Measurements from ENCODE around the gene LRP6. TPM values are rescaled to one million over a fixed set of nuclear protein-coding genes. Genes with fewer than 3 reads are reported as not detected.

Gene LRP6
- total and polyA plus RNA-seq, 2 of the 13 experiments (the other 11 are each of a cell fraction or from before 2014, with no cell fraction given): 33.8 to 42.0 TPM

DNA sequence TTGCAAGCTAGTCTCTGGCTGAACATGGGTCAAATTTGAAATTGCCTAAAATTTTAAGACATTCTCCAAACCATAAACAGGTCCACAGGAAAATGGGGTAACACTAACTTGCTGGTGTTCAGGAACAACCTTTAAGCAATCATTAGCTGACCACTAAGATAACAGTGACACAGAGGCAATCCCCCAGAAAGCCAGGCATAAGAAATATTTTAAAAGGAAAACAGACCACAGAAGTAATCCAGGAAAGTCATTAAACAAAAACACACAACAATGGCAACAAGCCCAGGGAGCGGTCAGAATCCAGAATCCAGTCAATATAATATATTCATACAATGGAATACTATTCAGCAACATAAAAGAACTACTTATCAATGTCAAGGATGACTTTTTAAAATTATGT, 59.1 kb downstream of the LRP6 start:
- H4K20me1 ChIP-seq (ENCODE audit: insufficient read depth, low read length): no peaks in the 10 kb centered on the region
- H3K9me3 ChIP-seq (ENCODE audit: low read length): no peaks in the 10 kb centered on the region
- TF ChIP-seq BCL6 (CRISPR knock-in tag; IDR thresholded peaks at IDR 0.05): 0 out of 2 replicates have a peak, but pooled peaks have one; percentile 14
- TF ChIP-seq ZNF317 (CRISPR knock-in tag; IDR thresholded peaks at IDR 0.05): no peak
- ChIA-PET CTCF (ENCODE audit: low intra/inter-chr PET ratio, low total read pairs) (no interaction called here), POLR2A (no interaction called here)
- no peak overlapping the region for H3K4me2 ChIP-seq (ENCODE audit: low read depth, low read length)
- no TSS peak for BruUV-seq (replicated peaks)
- H3K4me3 ChIP-seq (replicated peaks in 1 of 3; ENCODE audit: insufficient read depth in 1 of 3, low read depth in 2 of 3, low read length in 3 of 3): no peak overlapping the region
- FAIRE-seq (no peak), ATAC-seq (no peak), DNase-seq (ENCODE audit: low spot score) (no peak)
- no peak overlapping the region for H3K27ac ChIP-seq (ENCODE audit: extremely low read length, insufficient read depth, low read length)
- H3K4me1 ChIP-seq (ENCODE audit: insufficient read depth, low read length): peaks cover 44% of the 10 kb centered on the region
- H3K36me3 ChIP-seq (replicated peaks in 1 of 2; ENCODE audit: control insufficient read depth in 1 of 2, insufficient read depth in 2 of 2, low read length in 2 of 2): peaks cover under 1 to 1% of the 10 kb centered on the region in 2 experiments; a peak in 1 of 5 replicates
- no peak overlapping the region for H3K9ac ChIP-seq (ENCODE audit: insufficient read depth, low read depth, low read length)
- no peak overlapping the region for H2AFZ ChIP-seq (ENCODE audit: low read length)
- intact Hi-C loops (cut with micrococcal nuclease; ENCODE audit: unreplicated experiment) (no loop called here), in situ Hi-C loops (cut with HindIII; ENCODE audit: extremely low pct_ligation_motif_present, low pct_unique_long_range_greater_than_20kb) (no loop called here)
- 87% methylated on average over 1 of the region's 1 CpG for WGBS (ENCODE audit: low lambda C conversion rate)
- peaks cover 83% of the 10 kb centered on the region for H3K79me2 ChIP-seq (ENCODE audit: insufficient read depth, low read length)
- H3K27me3 ChIP-seq (ENCODE audit: control insufficient read depth in 1 of 2, insufficient read depth in 2 of 2, low read length in 2 of 2): no peaks in the 10 kb centered on the region

DNA sequence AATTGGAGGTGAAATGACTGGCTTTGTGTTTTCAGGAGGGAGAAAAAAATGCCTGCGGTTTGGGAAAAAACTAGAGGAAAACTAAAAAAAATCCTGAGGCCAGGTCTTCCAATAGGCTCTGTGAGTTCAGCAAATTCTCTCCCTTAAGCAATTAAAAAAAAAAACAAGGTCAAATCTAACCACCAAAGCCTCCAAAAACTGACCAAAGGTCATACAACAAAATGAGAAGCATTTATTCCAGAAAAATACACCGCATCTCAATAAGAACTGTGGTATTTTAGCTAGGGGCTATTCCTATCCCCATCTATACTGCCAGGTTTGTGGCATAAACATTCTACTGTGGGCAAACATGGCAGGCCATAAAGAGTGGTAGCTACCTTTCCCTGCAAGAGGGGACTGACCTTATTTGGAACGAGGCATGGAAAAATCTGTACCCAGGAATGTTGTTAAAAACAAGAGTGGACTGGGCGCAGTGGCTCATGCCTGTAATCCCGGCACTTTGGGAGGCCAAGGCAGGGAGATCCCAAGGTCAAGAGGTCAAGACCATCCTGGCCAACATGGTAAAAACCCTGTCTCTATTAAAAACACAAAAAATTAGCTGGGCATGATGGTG, 60.0 kb downstream of the LRP6 start:
- no peaks in the 10 kb centered on the region for H4K20me1 ChIP-seq (ENCODE audit: insufficient read depth, low read length)
- TF ChIP-seq ZNF121 (CRISPR knock-in tag; IDR thresholded peaks at IDR 0.05) (peak; percentile 62; the same call in 1 of the 2 replicates), THYN1 (CRISPR knock-in tag; IDR thresholded peaks at IDR 0.05; ENCODE audit: borderline replicate concordance, low read depth) (no peak), IRF2 (CRISPR knock-in tag; IDR thresholded peaks at IDR 0.05) (no peak), NR2F6 (IDR thresholded peaks at IDR 0.05) (peak; percentile 41; the same call in 1 of the 2 replicates), NR2F6 (CRISPR knock-in tag; IDR thresholded peaks at IDR 0.05) (no peak), PPARG (CRISPR knock-in tag; conservative IDR thresholded peaks at IDR 0.05) (no peak)
- H3K4me2 ChIP-seq (ENCODE audit: low read depth, low read length): no peak overlapping the region
- no TSS peak for BruUV-seq (replicated peaks)
- CTCF ChIA-PET (ENCODE audit: low intra/inter-chr PET ratio, low total read pairs): no interaction called here
- FAIRE-seq: no peak
- H3K4me3 ChIP-seq (replicated peaks in 1 of 3; ENCODE audit: insufficient read depth in 1 of 3, low read depth in 2 of 3, low read length in 3 of 3): no peak overlapping the region
- no peak; the same call in 1 of the 3 replicates for ATAC-seq
- intact Hi-C loops (cut with micrococcal nuclease; ENCODE audit: unreplicated experiment): no loop called here
- POLR2A ChIA-PET: no interaction called here
- peaks cover 75% of the 10 kb centered on the region for H3K79me2 ChIP-seq (ENCODE audit: insufficient read depth, low read length)
- H3K27ac ChIP-seq (ENCODE audit: extremely low read length, insufficient read depth, low read length): no peak overlapping the region
- peak; percentile 13 for DNase-seq (ENCODE audit: low spot score)
- no peaks in the 10 kb centered on the region for H3K27me3 ChIP-seq (ENCODE audit: control insufficient read depth in 1 of 2, insufficient read depth in 2 of 2, low read length in 2 of 2)
- H3K9me3 ChIP-seq (ENCODE audit: low read length): no peaks in the 10 kb centered on the region
- peaks cover 6 to 8% of the 10 kb centered on the region in 2 experiments; a peak in 3 of 5 replicates for H3K36me3 ChIP-seq (replicated peaks in 1 of 2; ENCODE audit: control insufficient read depth in 1 of 2, insufficient read depth in 2 of 2, low read length in 2 of 2)
- H3K9ac ChIP-seq (ENCODE audit: insufficient read depth, low read depth, low read length): no peak overlapping the region
- no peak overlapping the region for H2AFZ ChIP-seq (ENCODE audit: low read length)
- 86% methylated on average over 5 of the region's 5 CpGs for WGBS (ENCODE audit: low lambda C conversion rate)
- in situ Hi-C loops (cut with HindIII; ENCODE audit: extremely low pct_ligation_motif_present, low pct_unique_long_range_greater_than_20kb): no loop called here
- peaks cover 36% of the 10 kb centered on the region for H3K4me1 ChIP-seq (ENCODE audit: insufficient read depth, low read length)

Measured in HepG2 (cell line).